ENCODE results near the gene OCIAD2.

GRCh38 chr4:48863728-48864127 is 42.8 kb downstream of the OCIAD2 start:
- TF ChIP-seq, protein P1, sequence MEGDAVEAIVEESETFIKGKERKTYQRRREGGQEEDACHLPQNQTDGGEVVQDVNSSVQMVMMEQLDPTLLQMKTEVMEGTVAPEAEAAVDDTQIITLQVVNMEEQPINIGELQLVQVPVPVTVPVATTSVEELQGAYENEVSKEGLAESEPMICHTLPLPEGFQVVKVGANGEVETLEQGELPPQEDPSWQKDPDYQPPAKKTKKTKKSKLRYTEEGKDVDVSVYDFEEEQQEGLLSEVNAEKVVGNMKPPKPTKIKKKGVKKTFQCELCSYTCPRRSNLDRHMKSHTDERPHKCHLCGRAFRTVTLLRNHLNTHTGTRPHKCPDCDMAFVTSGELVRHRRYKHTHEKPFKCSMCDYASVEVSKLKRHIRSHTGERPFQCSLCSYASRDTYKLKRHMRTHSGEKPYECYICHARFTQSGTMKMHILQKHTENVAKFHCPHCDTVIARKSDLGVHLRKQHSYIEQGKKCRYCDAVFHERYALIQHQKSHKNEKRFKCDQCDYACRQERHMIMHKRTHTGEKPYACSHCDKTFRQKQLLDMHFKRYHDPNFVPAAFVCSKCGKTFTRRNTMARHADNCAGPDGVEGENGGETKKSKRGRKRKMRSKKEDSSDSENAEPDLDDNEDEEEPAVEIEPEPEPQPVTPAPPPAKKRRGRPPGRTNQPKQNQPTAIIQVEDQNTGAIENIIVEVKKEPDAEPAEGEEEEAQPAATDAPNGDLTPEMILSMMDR (IDR thresholded peaks at IDR 0.05; ENCODE audit: control extremely low read depth in 1 of 3, insufficient read depth in 1 of 3, low read depth in 1 of 3, low read length in 3 of 3) = no peak
- TF ChIP-seq NRF1 (IDR thresholded peaks at IDR 0.05; ENCODE audit: low read depth, low read length) = no peak
- TF ChIP-seq POLR2A (IDR thresholded peaks at IDR 0.05; ENCODE audit: control extremely low read depth in 1 of 2, low read depth in 2 of 2, low read length in 2 of 2) = no peak
